B cell (primary cell): ENCODE results near the gene OSBP2. TPM values are rescaled to one million over a fixed set of nuclear protein-coding genes. Genes with fewer than 3 reads are reported as not detected.

Experiments used
- ATAC-seq: fragments of 200-7000 bp; cut with Tn5 transposase; one replicate; pipeline ENCODE4 v1.10.0; 2021; ENCODE audit warnings: low read depth, mild to moderate bottlenecking, moderate number of reproducible peaks, moderate library complexity
- CTCF ChIA-PET: fragments of 350-600 bp; sonication (Branson Sonifier 250); formaldehyde crosslinking; loops from one replicate; lab custom pipeline; 2021; ENCODE audit warnings: antibody characterized with exemption, inconsistent platforms; lab: Charles Lee
- POLR2A ChIA-PET: fragments of 350-600 bp; sonication (Branson Sonifier 250); formaldehyde crosslinking; loops from one replicate; lab custom pipeline; 2021; ENCODE audit warnings: antibody characterized with exemption; lab: Charles Lee
- DNase-seq: peaks from one replicate; pipeline ENCODE4 v3.0.0; 2013
- H2AFZ ChIP-seq: 2 replicates; pipeline ENCODE4 v1.6.1; 2012; ENCODE audit warnings: mild to moderate bottlenecking, low read depth, low read length; ENCODE audit not compliant: insufficient read depth, poor library complexity, severe bottlenecking
- H3K27ac ChIP-seq, 2 donors: 1 replicate in 1 of 2; 2 replicates in 1 of 2; pipeline ENCODE4 v1.5.1; 2012 to 2013; ENCODE audit warnings: low read length in 2 of 2, mild to moderate bottlenecking in 2 of 2, moderate library complexity in 1 of 2
- H3K27me3 ChIP-seq, 4 experiments: fragments of 200-600 bp in 1 of 4; sonication (generic) in 1 of 4; replicated peaks in 1 of 4; 1 replicate in 2 of 4; 2 replicates in 2 of 4; pipeline versions ENCODE4 v1.6.1 to v1.7.0; 2013 to 2016; ENCODE audit warnings: low read length in 3 of 4, mild to moderate bottlenecking in 2 of 4, mixed read lengths in 1 of 4, moderate library complexity in 1 of 4; ENCODE audit not compliant: insufficient read depth in 4 of 4, control insufficient read depth in 3 of 4; ENCODE audit errors: control extremely low read depth in 1 of 4
- H3K36me3 ChIP-seq, 2 experiments: replicated peaks in 1 of 2; 1 replicate in 1 of 2; 2 replicates in 1 of 2; pipeline versions ENCODE4 v1.6.1 to v1.7.1; 2013; ENCODE audit warnings: low read length in 1 of 2; ENCODE audit not compliant: insufficient read depth in 2 of 2, control insufficient read depth in 1 of 2; ENCODE audit errors: control extremely low read depth in 1 of 2, extremely low read depth in 1 of 2
- H3K4me1 ChIP-seq, 2 donors: fragments of 200-600 bp in 1 of 2; sonication (generic) in 1 of 2; 1 replicate in 1 of 2; 2 replicates in 1 of 2; pipeline versions ENCODE4 v1.5.1 to v1.6.1; 2013 to 2017; ENCODE audit warnings: low read length in 2 of 2; ENCODE audit not compliant: control insufficient read depth in 2 of 2, insufficient read depth in 2 of 2
- H3K4me2 ChIP-seq: replicated peaks from 2 replicates; pipeline ENCODE3; 2012; ENCODE audit warnings: mild to moderate bottlenecking, low read depth, low read length; ENCODE audit not compliant: poor library complexity, severe bottlenecking
- H3K4me3 ChIP-seq, 5 experiments: fragments of 200-600 bp in 1 of 5; sonication (generic) in 1 of 5; 1 replicate in 3 of 5; 2 replicates in 2 of 5; pipeline versions ENCODE4 v1.5.1 to v1.7.0; 2011 to 2016; ENCODE audit warnings: low read length in 4 of 5, mild to moderate bottlenecking in 4 of 5, low read depth in 2 of 5, control low read depth in 1 of 5, moderate library complexity in 1 of 5; ENCODE audit not compliant: insufficient read depth in 1 of 5; ENCODE audit errors: control extremely low read depth in 1 of 5, extremely low read depth in 1 of 5
- H3K79me2 ChIP-seq: fragments of 200-600 bp; sonication (generic); one replicate; pipeline ENCODE4 v1.6.0; 2016; ENCODE audit warnings: low read length; ENCODE audit not compliant: control insufficient read depth, insufficient read depth
- H3K9ac ChIP-seq: fragments of 200-600 bp; sonication (generic); 2 replicates; pipeline ENCODE4 v1.6.1; 2017; ENCODE audit warnings: mild to moderate bottlenecking, low read length, moderate library complexity
- H3K9me3 ChIP-seq, 3 donors: one replicate each; pipeline versions ENCODE4 v1.6.1 to v1.7.1; 2013; ENCODE audit warnings: low read length in 2 of 3; ENCODE audit not compliant: control insufficient read depth in 2 of 3, insufficient read depth in 1 of 3; ENCODE audit errors: control extremely low read depth in 1 of 3
- H4K20me1 ChIP-seq: 2 replicates; pipeline ENCODE4 v1.6.0; 2012; ENCODE audit warnings: mild to moderate bottlenecking, low read length; ENCODE audit not compliant: insufficient read depth, control insufficient read depth, poor library complexity, severe bottlenecking
- H3K27ac Mint-ChIP-seq: one replicate; pipeline ENCODE4 v1.8.0; 2021; ENCODE audit warnings: mixed read lengths
- H3K27me3 Mint-ChIP-seq: one replicate; pipeline ENCODE4 v1.8.0; 2021; ENCODE audit warnings: mixed read lengths
- H3K4me1 Mint-ChIP-seq: one replicate; pipeline ENCODE4 v1.8.0; 2021; ENCODE audit warnings: mixed read lengths
- H3K4me3 Mint-ChIP-seq: one replicate; pipeline ENCODE4 v1.8.0; 2021; ENCODE audit warnings: mixed read lengths
- H3K9me3 Mint-ChIP-seq: one replicate; pipeline ENCODE4 v1.8.0; 2022; ENCODE audit warnings: mixed read lengths; ENCODE audit not compliant: insufficient read depth
- EZH2 ChIP-seq: IDR thresholded peaks from 2 replicates; pipeline ENCODE4 v1.6.1; 2012; ENCODE audit warnings: borderline replicate concordance, low read depth, mild to moderate bottlenecking, moderate library complexity, low read length; ENCODE audit not compliant: insufficient read depth, poor library complexity, severe bottlenecking
- WGBS: methylation state at CpG from one replicate; pipeline ENCODE4 v1.1.5; 2013; ENCODE audit warnings: missing lambda C conversion rate; ENCODE audit not compliant: insufficient coverage; 5-methylcytosine and 5-hydroxymethylcytosine counted together
- intact Hi-C: fragments of 100-400 bp; cut with micrococcal nuclease; formaldehyde crosslinking; loops from one replicate; pipeline ENCODE4 v1.10.0; 2022
- polyA plus RNA-seq: library from polyadenylated mRNA; depleted of rRNA; stranded (reverse); fragments of >200 nt; gene quantifications from 2 replicates; pipeline ENCODE4 v1.2.3, GENCODE V29; 2012
- total RNA-seq, 2 donors: library from RNA; stranded (reverse); fragments of 120-200 nt in 1 of 2; gene quantifications; 1 replicate in 1 of 2; 2 replicates in 1 of 2; pipeline versions ENCODE4 v1.2.3 to v1.2.4, GENCODE V29; 2013 to 2022
- TF ChIP-seq, protein P1 (sequence below): fragments of 200-600 bp; IDR thresholded peaks from one replicate; pipeline ENCODE4 v1.8.0; 2022; ENCODE audit warnings: antibody characterized with exemption, mild to moderate bottlenecking

The OSBP2 gene
- total and polyA plus RNA-seq, 2 donors (not counting 1 experiment from before 2014, with no cell fraction given), result 0.10 to 1.0 TPM

DNA sequence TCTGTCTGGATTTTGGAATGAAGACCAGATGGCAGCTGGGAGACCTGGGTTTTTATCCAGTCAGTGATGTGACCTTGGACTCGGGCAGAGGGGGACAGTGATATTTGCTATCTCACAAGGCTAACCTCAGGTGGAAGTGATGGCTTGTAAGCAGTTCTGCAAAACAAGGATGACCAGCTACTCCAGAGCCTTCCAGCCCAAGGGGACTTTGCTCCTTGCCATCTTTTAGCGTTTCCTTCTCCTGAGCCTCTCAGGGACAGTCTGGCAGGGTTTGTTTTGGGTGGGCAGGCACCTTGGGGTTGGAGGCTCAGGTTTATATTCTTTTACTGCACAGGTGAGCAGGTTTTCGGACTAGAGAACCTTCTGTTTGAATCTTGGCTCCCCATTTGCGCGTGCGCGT, 9.5 kb upstream of the OSBP2 start:
- Histone ChIP-seq H2AFZ (no peak overlapping the region), H3K4me1 (no peaks in the 10 kb centered on the region), H3K9me3 (no peaks in the 10 kb centered on the region), H3K27ac (no peak overlapping the region), H3K36me3 (no peaks in the 10 kb centered on the region), H3K27me3 (peaks cover 0 to 3% (median 0%) of the 10 kb centered on the region in 4 experiments), H3K79me2 (no peaks in the 10 kb centered on the region), H3K4me2 (no peak overlapping the region), H3K4me3 (no peak overlapping the region), H3K9ac (no peak overlapping the region), H4K20me1 (no peaks in the 10 kb centered on the region)
- intact Hi-C loops, result no loop called here
- no peak overlapping the region for H3K4me3 Mint-ChIP-seq
- H3K4me1 Mint-ChIP-seq, result no peaks in the 10 kb centered on the region
- ATAC-seq (no peak), DNase-seq (no peak)
- H3K9me3 Mint-ChIP-seq, result no peaks in the 10 kb centered on the region
- no peak overlapping the region for H3K27ac Mint-ChIP-seq
- TF ChIP-seq, protein P1, sequence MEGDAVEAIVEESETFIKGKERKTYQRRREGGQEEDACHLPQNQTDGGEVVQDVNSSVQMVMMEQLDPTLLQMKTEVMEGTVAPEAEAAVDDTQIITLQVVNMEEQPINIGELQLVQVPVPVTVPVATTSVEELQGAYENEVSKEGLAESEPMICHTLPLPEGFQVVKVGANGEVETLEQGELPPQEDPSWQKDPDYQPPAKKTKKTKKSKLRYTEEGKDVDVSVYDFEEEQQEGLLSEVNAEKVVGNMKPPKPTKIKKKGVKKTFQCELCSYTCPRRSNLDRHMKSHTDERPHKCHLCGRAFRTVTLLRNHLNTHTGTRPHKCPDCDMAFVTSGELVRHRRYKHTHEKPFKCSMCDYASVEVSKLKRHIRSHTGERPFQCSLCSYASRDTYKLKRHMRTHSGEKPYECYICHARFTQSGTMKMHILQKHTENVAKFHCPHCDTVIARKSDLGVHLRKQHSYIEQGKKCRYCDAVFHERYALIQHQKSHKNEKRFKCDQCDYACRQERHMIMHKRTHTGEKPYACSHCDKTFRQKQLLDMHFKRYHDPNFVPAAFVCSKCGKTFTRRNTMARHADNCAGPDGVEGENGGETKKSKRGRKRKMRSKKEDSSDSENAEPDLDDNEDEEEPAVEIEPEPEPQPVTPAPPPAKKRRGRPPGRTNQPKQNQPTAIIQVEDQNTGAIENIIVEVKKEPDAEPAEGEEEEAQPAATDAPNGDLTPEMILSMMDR, result no peak
- TF ChIP-seq EZH2, result no peak
- 100% methylated on average over 6 of the region's 7 CpGs for WGBS
- ChIA-PET POLR2A (no interaction called here), CTCF (no interaction called here)
- H3K27me3 Mint-ChIP-seq, result peaks cover 14% of the 10 kb centered on the region

DNA sequence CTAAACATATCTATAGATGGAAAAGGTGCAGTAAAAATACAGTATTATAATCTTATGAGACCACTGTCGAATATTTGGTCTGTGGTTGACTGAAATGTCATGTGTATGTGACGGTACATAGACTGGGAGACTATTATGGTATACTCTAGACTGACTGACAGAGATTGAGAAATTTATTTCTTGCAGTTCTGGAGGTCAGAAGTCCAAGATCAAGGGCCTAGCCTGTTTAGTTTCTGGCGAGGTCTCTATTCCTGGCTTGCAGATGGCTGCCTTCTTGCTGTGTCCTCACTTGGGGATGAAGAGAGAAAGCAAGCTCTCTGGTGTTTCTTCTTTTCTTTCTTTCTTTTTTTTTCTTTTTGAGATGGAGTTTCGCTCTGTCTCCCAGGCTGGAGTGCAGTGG, 7.3 kb upstream of the OSBP2 start:
- H3K9ac ChIP-seq, result no peak overlapping the region
- no peak overlapping the region for H3K4me2 ChIP-seq
- peaks cover 0 to 11% (median 1%) of the 10 kb centered on the region in 4 experiments for H3K27me3 ChIP-seq
- CTCF ChIA-PET, result no interaction called here
- Mint-ChIP-seq H3K4me1 (no peaks in the 10 kb centered on the region), H3K27ac (no peak overlapping the region), H3K4me3 (no peak overlapping the region), H3K9me3 (no peaks in the 10 kb centered on the region), H3K27me3 (peaks cover 28% of the 10 kb centered on the region)
- H3K36me3 ChIP-seq, result no peaks in the 10 kb centered on the region
- no peak overlapping the region for H2AFZ ChIP-seq
- 85% methylated on average over 2 of the region's 4 CpGs for WGBS
- H3K4me3 ChIP-seq, result no peak overlapping the region
- intact Hi-C loops, result no loop called here
- H4K20me1 ChIP-seq, result no peaks in the 10 kb centered on the region
- TF ChIP-seq, protein P1, result no peak
- no peak for TF ChIP-seq EZH2
- no peaks in the 10 kb centered on the region for H3K4me1 ChIP-seq
- DNase-seq (no peak), ATAC-seq (no peak)
- H3K27ac ChIP-seq, result no peak overlapping the region
- POLR2A ChIA-PET, result no interaction called here
- H3K9me3 ChIP-seq, result no peaks in the 10 kb centered on the region
- no peaks in the 10 kb centered on the region for H3K79me2 ChIP-seq
